ENCODE results near the gene ZNF367.

ZNF367 gene

DNA sequence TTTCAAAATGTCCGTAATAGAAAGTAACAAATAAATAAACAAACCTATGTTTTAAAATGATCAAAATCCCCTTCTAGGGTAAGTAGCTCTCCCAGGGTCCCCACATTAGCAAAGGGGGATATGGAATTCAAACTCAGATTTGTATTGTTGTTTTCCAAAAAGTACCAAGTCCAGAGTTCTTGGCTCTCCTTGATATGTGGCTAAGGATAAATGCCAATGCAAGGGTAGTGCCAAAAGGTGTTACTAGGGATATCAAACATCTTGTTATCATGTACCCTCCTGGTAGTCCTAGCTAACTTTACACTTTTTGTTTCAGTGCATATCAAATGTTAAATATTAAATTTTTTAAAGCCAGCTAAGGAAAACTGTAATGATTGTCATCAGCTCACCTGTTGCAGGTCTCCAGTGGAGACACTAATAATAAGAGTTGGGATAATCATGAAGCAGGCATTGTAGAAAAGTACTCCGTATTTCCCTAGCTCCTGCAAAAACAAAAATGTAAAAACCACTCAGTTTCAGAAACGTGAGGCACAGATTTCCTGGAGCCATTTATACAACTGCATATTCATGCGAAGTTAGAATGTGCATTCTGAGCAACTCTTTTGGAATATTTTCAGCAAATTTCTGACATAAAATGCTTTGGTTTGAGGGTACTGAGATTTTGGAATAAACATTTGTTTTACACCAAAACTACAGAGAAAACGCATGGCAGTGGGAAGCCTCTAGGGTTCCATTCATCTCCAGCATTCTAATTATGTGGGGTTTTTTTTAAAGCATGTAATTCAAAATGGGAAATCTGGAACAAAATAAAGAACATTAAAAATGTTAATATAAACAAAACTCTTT, 74.4 kb downstream of the ZNF367 start:
- DNase-seq (ENCODE audit: low read depth) = no peak
- TF ChIP-seq, protein P1, sequence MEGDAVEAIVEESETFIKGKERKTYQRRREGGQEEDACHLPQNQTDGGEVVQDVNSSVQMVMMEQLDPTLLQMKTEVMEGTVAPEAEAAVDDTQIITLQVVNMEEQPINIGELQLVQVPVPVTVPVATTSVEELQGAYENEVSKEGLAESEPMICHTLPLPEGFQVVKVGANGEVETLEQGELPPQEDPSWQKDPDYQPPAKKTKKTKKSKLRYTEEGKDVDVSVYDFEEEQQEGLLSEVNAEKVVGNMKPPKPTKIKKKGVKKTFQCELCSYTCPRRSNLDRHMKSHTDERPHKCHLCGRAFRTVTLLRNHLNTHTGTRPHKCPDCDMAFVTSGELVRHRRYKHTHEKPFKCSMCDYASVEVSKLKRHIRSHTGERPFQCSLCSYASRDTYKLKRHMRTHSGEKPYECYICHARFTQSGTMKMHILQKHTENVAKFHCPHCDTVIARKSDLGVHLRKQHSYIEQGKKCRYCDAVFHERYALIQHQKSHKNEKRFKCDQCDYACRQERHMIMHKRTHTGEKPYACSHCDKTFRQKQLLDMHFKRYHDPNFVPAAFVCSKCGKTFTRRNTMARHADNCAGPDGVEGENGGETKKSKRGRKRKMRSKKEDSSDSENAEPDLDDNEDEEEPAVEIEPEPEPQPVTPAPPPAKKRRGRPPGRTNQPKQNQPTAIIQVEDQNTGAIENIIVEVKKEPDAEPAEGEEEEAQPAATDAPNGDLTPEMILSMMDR (IDR thresholded peaks at IDR 0.05; ENCODE audit: low read depth, low read length, missing control alignments) = no peak

DNA sequence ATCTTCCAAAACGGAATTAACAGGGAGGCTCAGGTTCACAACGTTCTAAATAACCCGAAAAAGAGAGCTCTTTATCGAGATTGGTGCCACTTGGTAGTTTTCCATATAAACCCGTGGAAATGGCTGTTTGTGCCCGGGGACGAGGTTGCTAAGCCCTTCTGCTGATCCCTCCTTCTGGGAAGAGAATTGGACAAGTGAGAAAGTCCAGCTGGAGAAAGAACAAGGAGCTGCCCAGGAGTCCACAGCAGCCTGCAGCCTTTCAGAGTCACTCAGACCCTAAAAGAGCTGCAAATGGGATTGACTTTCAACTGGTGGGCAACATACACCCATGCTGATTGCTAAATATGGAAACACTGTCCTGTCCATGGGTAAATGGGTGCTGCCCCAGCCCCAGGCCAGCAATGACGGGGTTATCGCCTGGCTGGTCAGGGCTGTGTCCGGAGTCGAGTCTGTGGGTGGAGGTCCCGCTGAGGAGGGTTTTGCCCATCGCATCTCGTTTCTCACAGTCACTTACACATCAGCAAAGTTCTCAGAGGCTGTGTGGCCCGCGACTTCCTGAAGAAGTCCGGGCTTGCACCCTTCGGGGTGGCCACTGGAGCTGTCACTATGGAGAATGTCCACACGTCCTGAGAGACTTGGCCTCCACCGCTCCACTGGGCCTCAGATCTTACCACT, 75.5 kb downstream of the ZNF367 start:
- H3K4me3 ChIP-seq (ENCODE audit: low read depth, low read length) = no peak overlapping the region
- TF ChIP-seq, protein P1 (IDR thresholded peaks at IDR 0.05; ENCODE audit: low read depth, low read length, missing control alignments) = no peak
- no peak for DNase-seq (ENCODE audit: low read depth)

More for the DNA sequence above, 74.4 kb downstream of the ZNF367 start:
- no peak overlapping the region for H3K4me3 ChIP-seq (ENCODE audit: low read depth, low read length)

DNA sequence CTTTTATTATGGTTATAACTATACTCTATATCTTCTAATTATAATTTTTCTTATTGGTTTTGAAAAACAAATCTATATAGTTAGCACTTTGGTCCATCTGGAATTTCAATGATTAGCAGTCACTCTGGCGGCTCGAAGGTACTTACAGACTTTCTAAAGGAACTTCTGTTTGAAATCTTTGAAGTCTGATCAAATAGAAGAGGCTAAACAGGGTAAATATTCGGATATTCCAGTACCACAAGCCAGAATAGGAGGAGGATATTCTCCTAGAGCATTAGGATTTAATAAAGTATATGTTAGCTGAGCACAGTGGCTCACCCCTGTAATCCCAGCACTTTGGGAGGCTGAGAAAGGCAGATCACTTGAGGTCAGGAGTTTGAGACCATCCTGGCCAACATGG, 77.5 kb downstream of the ZNF367 start:
- TF ChIP-seq, protein P1 (IDR thresholded peaks at IDR 0.05; ENCODE audit: low read depth, low read length, missing control alignments) = no peak
- no peak for DNase-seq (ENCODE audit: low read depth)
- H3K4me3 ChIP-seq (ENCODE audit: low read depth, low read length) = no peak overlapping the region

DNA sequence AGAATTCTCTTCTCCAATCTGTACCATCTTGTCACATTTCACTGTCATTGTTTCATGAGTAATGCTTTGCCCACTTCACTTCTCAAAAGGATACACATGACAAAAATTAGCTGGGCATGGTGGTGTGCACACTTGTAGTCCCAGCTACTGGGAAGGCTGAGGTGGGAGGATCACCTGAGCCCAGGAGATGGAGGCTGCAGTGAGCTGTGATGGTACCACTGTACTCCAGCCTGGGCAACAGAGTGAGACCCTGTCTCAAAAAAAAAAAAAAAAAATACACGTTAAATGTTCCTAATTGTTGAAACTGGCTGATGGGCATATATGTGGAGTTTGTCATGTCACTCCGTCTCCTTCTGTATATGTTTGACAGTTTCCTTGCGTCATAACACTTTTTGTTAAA, 79.9 kb downstream of the ZNF367 start:
- DNase-seq (ENCODE audit: low read depth) = no peak
- TF ChIP-seq, protein P1 (IDR thresholded peaks at IDR 0.05; ENCODE audit: low read depth, low read length, missing control alignments) = no peak
- H3K4me3 ChIP-seq (ENCODE audit: low read depth, low read length) = no peak overlapping the region

Measured in GM12864 (cell line).